NT2/D1 (cell line): ENCODE data around the gene CARD9.

Experiments used
- DNase-seq: peaks from one replicate; pipeline ENCODE4 v3.0.0-alpha.2; 2011; ENCODE audit warnings: low read depth, low spot score
- H3K27me3 ChIP-seq: 2 replicates; pipeline ENCODE4 v1.6.0; 2011; ENCODE audit warnings: mild to moderate bottlenecking; ENCODE audit not compliant: insufficient read length, insufficient read depth
- H3K36me3 ChIP-seq: 2 replicates; pipeline ENCODE4 v1.6.1; 2011; ENCODE audit warnings: mild to moderate bottlenecking, low read length, mixed read lengths; ENCODE audit not compliant: insufficient read depth, insufficient read length
- H3K4me1 ChIP-seq: 2 replicates; pipeline ENCODE4 v1.5.1; 2011; ENCODE audit not compliant: insufficient read depth, insufficient read length
- H3K4me3 ChIP-seq: 2 replicates; pipeline ENCODE4 v1.5.1; 2011; ENCODE audit warnings: low read depth; ENCODE audit not compliant: insufficient read length
- H3K9ac ChIP-seq: 2 replicates; pipeline ENCODE4 v1.6.0; 2011; ENCODE audit warnings: low read depth; ENCODE audit not compliant: insufficient read length
- H3K9me3 ChIP-seq: 2 replicates; pipeline ENCODE4 v1.5.1; 2011; ENCODE audit warnings: mild to moderate bottlenecking, low read length; ENCODE audit not compliant: insufficient read depth
- SUZ12 ChIP-seq: IDR thresholded peaks from 2 replicates; pipeline ENCODE4 v1.6.1; 2011; ENCODE audit not compliant: insufficient read length, insufficient read depth; ENCODE audit errors: extremely low read depth
- YY1 ChIP-seq: IDR thresholded peaks from 2 replicates; pipeline ENCODE4 v1.6.1; 2011; ENCODE audit not compliant: insufficient read length, insufficient read depth
- ZNF274 ChIP-seq: IDR thresholded peaks from 2 replicates; pipeline ENCODE4 v1.6.1; 2011; ENCODE audit warnings: mild to moderate bottlenecking, low read depth, low read length

The CARD9 gene

GRCh38 chr9:136365775-136366222 lies 7.7 kb downstream of the CARD9 start:
- peaks cover 83% of the 10 kb centered on the region for H3K36me3 ChIP-seq
- H3K4me3 ChIP-seq: no peak overlapping the region

DNA sequence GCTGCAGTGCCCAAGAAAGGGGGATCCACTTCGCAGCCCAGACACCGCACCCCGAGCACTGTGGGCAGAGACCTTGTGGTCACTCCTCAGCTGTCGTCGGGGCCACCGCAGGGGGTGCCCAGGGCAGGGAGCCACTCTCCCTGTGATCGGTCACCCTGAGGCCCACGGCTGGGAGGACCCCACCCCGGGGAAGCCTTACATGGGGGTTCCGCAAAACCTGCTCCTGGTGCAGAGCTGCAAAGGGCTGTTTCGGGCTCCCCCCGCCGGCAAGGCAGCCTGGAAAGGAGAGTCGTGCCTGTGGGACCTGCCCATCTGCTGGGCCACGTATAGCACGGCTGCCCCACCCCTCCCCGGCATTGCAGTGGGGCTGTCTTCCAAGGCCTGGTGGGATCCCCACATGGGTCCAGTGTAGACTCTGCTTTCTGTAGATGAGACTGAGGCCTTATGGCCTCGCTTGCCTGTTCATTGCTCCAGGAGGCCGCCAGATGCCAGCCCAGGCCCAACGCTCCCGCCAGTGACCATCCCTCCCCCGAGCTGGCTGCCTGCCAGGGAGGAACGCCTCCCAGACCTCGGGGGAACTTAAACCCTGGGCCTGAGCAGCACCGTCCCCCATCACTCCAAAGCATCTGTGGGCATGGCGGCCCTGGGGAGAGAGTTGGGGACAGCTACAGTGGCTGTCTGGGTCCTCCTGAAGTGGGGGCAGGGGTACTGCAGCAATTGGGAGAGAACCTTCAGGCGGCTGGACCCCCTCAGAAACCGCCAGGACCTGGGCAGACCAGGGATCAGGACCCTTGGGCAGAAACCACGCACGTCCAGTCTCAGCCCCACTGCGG lies 8.3 kb downstream of the CARD9 start:
- Histone ChIP-seq H3K9ac (peak overlapping the region; percentile 8), H3K36me3 (peaks cover 80% of the 10 kb centered on the region), H3K4me3 (no peak overlapping the region), H3K27me3 (no peaks in the 10 kb centered on the region), H3K9me3 (no peaks in the 10 kb centered on the region; the same call in 1 of the 2 replicates), H3K4me1 (peaks cover 23% of the 10 kb centered on the region)
- no peak for DNase-seq
- TF ChIP-seq YY1: no peak
- no peak for TF ChIP-seq SUZ12
- no peak for TF ChIP-seq ZNF274

More at GRCh38 chr9:136365775-136366222, 7.7 kb downstream of the CARD9 start:
- H3K9me3 ChIP-seq: no peaks in the 10 kb centered on the region; the same call in 1 of the 2 replicates
- no peak for DNase-seq
- H3K9ac ChIP-seq: no peak overlapping the region
- TF ChIP-seq YY1: no peak
- TF ChIP-seq ZNF274: no peak
- TF ChIP-seq SUZ12: no peak
- H3K27me3 ChIP-seq: no peaks in the 10 kb centered on the region
- peaks cover 23% of the 10 kb centered on the region for H3K4me1 ChIP-seq

- H3K9ac ChIP-seq: peak overlapping the region; percentile 96
- peak overlapping the region; percentile 87 for H3K4me3 ChIP-seq
- no peak for TF ChIP-seq YY1
- no peak for TF ChIP-seq ZNF274
- TF ChIP-seq SUZ12: no peak
- H3K4me1 ChIP-seq: peaks cover 23% of the 10 kb centered on the region
- peaks cover 80% of the 10 kb centered on the region for H3K36me3 ChIP-seq
- DNase-seq: no peak
- no peaks in the 10 kb centered on the region for H3K27me3 ChIP-seq
- H3K9me3 ChIP-seq: no peaks in the 10 kb centered on the region; the same call in 1 of the 2 replicates
These were observed 9.3 kb downstream of the CARD9 start for GRCh38 chr9:136363949-136364748.

DNA sequence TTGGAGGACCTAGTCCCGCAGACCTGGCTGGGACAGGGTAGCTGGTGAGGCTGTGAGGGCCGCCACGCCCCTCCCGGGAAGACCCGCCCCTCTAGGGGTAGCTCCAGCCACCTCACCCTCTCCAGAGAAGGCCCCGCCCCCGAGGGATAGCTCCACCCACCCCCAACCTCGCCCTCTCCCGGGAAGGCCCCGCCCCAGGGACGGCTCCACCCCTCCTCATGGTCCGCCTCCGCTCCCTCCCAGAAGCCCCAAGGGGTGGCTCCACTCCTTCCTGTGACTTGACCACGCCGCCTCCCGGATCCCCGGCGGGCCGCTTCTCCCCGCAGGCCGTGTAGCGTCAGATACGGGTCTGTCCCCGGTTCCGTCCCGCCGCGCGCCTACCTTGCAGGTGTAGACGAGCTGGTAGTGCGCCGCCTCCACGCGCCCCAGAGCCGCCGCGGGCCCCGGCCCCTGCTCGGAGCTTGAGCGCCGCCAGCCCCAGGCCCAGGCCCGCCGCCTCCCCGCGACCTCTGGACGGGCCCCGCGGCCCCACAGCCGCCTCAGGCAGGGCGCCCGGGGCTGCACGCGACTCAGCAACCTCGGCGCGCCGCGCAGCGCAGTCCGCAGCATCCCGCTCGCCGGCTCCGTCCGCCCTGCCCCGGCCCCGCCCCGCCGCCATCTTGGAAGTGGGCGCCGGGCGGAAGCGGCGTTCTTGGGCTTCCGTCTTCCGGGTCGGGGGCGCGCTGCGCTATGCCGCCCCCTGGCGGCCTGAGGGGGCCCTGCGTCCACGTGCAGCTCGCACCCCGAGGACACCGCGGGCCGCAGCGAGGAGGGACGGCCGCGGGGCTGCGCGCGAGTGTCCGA lies 10.1 kb downstream of the CARD9 start, which contains the start of gene DNLZ:
Gene DNLZ, minus strand, starts transcription at position 639 of the 843 bp plus-strand sequence. Its CDS starts 30 bp downstream, at position 609.
- Histone ChIP-seq H3K4me3 (peak within 1 kb of the TSS; percentile 87), H3K9ac (peak within 1 kb of the TSS; percentile 96), H3K36me3 (peaks cover 85% of the 10 kb centered on the region), H3K27me3 (no peaks in the 10 kb centered on the region), H3K9me3 (no peaks in the 10 kb centered on the region; the same call in 1 of the 2 replicates), H3K4me1 (peaks cover 23% of the 10 kb centered on the region)
- peak; percentile 92 for DNase-seq
- no peak for TF ChIP-seq SUZ12
- TF ChIP-seq YY1: peak; percentile 82

DNA sequence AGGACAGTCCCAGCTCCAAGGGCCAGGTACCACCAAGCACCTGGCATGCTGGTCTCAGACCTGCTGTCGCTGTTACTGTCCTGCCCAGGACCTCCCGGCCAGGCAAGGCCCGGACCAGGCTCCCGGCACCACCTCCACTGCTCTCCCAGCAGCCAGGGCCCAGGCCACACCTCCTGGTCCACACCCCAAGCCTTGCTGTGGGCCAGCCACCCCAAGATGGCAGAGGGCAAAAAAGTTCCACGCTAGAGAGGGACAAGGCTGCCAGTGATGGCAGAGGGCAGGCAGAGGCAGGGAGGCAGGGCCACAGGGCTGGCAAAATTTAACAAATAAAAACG lies 11.1 kb downstream of the CARD9 start:
- no peak for TF ChIP-seq SUZ12
- Histone ChIP-seq H3K36me3 (peaks cover 85% of the 10 kb centered on the region), H3K9ac (peak overlapping the region; percentile 3), H3K4me3 (no peak overlapping the region), H3K4me1 (peaks cover 23% of the 10 kb centered on the region), H3K9me3 (no peaks in the 10 kb centered on the region; the same call in 1 of the 2 replicates), H3K27me3 (no peaks in the 10 kb centered on the region)
- no peak for DNase-seq

GRCh38 chr9:136361754-136362449 lies 11.6 kb downstream of the CARD9 start:
- Histone ChIP-seq H3K9me3 (no peaks in the 10 kb centered on the region; the same call in 1 of the 2 replicates), H3K4me3 (no peak overlapping the region), H3K9ac (no peak overlapping the region), H3K27me3 (no peaks in the 10 kb centered on the region), H3K36me3 (peaks cover 85% of the 10 kb centered on the region), H3K4me1 (peaks cover 23% of the 10 kb centered on the region)
- no peak for DNase-seq
- no peak for TF ChIP-seq ZNF274
- TF ChIP-seq SUZ12: no peak
- TF ChIP-seq YY1: no peak
